GM19438 (cell line): Measurements from ENCODE around the gene TEX14.
"Not testable (repeated sequence)": the region's sequence is repeated elsewhere in the genome, so short reads cannot be mapped to it uniquely, and the experiment has no call there.

Source experiments
- ATAC-seq: cut with Tn5 transposase; IDR thresholded peaks from one replicate; pipeline ENCODE4 v1.9.1; 2021; ENCODE audit warnings: low read depth; ENCODE audit not compliant: unreplicated experiment

TEX14 gene

DNA sequence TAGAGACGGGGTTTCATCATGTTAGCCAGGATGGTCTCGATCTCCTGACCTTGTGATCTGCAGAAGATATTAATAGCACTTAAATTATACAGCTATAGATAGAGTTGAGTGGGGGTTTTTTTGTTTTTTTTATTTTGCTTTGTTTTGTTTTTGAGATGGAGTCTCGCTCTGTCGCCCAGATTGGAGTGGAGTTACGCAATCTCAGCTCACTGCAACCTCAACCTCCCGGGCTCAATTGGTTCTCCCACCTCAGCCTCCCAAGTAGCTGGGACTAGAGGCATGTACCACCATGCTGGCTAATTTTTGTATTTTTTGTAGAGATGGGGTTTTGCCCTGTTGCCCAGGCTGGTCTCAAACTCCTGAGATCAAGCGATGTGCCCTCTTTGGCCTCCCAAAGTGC is 1.8 kb downstream of the TEX14 start:
- ATAC-seq: not testable (repeated sequence)

DNA sequence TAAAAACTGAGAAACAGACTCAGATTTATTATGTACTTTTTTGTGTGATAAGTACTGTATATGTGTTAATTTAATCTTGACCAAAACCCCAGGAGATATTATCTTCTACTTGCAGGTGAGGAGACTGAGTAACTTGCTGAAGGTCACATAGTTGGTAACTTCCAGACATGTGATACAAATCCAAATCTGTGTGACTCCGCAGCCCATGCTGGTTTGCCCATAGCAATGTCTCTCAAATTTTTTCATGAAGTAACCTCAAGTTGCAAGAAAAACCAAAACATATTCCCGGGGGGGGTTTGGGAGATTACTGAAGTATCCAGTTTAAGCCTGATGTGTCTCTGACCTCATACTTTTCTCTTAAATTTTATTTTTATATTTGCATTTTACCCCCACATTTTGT is 3.3 kb downstream of the TEX14 start:
- no peak for ATAC-seq

DNA sequence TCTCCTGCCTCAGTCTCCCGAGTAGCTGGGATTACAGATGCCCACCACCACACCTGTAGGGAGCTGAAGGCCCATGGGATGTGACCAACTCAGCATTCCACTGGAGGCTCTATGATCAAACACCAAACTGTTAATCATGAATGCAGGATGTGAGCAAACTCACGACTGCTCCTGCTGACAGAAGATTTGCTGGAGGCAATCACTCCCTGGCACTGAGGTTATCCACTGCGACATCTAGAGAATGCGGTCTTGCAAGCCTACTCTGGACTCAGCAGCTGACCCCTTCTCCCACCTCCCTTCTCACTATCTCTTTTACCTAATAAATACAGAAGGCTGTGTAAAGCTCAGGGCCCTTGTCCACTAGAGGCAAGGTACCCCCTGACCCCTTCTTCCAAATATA is 4.9 kb downstream of the TEX14 start:
- no peak for ATAC-seq

DNA sequence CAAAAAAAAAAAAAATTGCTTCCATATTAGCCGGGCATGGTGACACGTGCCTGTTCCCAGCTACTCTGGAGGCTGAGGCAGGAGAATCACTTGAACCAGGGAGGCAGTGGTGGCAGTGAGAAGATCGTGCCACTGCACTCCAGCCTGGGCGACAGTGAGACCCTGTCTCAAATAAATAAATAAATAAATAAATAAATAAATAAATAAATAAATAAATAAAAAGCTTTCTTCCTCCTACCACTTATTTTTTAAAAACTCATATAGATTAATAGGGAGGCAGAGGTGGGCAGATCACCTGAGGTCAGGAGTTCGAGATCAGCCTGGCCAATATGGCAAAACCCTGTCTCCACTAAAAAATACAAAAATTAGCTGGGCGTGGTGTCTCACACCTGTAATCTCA is 7.4 kb downstream of the TEX14 start:
- ATAC-seq: not testable (repeated sequence)

DNA sequence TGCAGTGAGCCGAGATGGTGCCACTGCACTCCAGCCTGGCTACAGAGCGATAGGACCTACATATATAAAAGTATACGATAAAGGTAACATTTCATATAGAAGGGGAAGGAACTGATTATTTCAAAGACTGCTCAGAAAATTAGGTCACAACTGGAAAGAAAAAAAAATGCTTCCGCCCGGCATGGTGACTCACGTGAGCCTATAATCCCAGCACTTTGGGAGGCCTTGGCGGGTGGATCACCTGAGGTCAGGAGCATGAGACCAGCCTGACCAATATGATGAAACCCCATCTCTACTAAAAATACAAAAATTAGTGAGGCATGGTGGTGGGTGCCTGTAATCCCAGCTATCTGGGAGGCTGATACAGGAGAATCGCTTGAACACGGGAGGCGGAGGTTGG is 7.8 kb downstream of the TEX14 start:
- ATAC-seq: no peak

DNA sequence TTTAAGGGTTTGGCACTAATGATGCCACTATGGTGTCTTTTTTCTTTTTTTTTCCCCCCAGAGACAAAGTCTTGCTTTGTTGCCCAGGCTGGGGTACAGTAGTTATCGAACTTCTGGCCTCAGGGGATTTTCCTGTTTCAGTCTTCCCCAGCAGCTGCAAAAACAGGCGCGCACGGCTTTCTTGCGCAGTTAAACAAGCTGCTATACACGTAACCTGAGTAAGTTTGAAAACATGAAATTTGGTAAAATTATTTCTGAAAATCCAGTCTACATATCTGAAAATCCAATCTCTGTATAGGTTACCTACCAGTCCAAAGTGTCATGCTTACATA is 11.8 kb downstream of the TEX14 start:
- no peak for ATAC-seq

DNA sequence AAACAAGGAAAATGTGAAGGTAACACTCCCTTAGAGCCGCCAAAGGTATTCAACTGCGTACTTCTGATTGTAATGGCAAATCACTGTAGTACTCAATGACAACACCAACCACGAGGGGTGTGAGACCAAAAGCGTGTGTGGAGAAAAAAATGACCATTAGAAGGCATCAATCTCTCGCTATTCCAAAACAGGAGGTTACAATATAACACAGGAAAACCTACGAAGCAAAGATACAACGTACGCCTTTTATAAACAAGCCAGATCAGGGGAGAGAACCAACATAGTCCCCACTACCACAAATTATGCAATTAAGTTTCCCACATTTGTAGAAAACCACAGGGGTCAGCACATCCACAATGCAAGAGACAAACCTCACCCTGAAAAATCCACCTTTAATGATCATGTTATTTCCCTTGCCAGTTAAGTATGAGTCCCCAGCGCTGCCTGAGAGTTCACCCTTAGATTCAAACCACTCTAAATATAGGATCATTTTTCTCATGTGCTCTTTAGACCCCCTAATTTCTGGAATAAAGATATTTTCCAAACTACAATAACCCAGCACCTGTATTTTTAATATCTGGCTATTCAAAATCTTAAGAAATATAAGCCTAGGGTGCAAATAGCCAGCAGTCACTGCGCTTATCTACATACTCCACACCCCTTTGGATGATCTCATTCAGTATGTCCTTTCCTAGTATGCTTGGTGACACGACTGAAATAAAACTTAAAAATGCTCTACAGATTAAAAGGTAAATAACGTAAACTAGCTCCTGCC is 12.4 kb downstream of the TEX14 start:
- ATAC-seq: no peak

DNA sequence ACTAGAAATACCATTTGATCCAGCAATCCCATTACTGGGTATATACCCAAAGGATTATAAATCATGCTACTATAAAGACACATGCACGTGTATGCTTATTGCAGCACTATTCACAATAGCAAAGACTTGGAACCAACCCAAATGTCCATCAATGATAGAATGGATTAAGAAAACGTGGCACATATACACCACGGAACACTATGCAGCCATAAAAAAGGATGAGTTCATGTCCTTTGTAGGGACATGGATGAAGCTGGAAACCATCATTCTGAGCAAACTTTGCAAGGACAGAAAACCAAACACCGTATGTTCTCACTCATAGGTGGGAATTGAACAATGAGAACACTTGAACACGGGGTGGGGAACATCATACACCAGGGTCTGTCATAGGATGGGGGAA is 13.6 kb downstream of the TEX14 start:
- not testable (repeated sequence) for ATAC-seq

DNA sequence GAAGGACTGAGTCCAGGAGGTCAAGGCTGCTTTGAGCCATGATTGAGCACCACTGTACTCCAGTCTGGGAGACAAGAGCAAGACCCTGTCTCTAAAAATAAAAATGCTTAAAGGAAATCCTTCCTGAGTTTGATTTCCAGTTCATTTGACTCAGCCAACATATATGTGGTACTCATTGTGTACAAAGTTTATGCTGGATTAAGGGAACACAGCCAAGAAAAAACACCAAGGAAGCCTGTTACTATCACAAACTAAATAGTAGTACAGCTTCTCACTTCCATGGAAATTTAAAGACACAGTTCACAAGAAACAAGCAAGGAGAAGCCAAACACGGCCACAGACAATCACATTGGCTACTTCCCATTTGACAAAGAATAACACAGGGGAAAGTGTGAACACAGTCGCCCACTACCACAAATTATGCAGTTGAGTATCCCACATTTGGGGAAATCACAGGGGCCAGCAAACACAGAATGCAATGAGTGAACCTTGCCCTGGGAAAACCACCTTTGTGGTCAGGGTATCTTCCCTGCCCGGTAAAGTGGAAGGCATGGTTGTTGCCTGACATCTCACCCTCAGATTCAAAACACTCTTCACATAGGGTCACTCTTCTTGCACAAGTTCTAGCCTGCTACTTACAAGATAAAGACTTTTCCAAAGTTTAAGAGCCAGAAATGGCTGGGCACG is 14.5 kb downstream of the TEX14 start:
- ATAC-seq: no peak

DNA sequence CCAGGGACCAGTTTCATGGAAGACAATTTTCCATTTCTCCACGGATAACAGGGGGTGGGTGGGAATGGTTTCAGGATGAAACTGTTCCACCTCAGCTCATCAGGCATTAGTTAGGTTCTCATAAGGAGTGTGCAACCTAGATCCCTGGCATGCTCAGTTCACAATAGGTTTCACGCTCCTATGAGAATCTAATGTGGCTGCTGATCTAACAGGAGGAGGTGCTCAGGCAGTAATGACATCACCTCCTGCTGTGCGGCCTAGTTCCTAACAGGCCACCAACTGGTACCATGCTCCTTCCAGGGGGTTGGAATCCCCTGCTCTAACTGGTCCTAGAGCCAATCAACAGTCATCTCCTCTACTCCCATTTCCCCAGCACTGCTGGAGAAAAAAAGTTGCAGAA is 19.9 kb downstream of the TEX14 start:
- ATAC-seq: no peak

DNA sequence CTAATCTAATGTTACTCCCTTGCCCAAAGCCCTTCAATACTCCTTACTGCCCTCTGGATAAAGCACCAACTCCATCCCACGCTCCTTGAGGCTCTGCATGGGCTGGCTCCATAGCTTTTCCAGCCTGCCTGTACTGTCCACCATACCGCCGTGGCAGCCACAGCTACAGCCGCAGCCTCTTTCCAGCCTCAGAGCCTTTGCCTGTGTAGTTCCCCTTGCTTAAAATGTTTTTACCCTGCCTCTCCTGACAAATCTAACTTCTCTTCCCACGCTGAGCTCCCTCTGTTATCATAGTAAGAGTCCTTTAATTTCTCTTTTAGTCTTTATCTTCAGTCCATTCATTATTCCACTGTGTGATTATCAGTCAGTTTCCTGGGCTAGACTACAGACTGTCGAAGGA is 22.0 kb downstream of the TEX14 start:
- ATAC-seq: no peak

DNA sequence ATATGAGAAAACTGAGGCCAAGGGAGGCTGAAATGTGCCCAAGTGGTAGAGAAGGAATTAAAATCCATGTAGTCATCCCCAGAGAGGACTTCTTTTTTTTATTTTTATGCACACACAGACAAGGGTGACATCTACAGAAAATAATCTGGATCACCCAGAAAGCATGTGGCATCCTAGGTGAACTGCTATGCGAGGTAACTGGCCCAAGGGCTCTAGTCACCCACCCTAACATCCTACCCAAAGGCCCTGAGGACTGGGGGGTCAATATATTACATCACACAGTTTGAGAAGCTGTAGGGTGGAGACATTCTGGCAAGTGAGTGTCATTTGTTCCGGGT is 23.3 kb downstream of the TEX14 start:
- ATAC-seq: no peak

DNA sequence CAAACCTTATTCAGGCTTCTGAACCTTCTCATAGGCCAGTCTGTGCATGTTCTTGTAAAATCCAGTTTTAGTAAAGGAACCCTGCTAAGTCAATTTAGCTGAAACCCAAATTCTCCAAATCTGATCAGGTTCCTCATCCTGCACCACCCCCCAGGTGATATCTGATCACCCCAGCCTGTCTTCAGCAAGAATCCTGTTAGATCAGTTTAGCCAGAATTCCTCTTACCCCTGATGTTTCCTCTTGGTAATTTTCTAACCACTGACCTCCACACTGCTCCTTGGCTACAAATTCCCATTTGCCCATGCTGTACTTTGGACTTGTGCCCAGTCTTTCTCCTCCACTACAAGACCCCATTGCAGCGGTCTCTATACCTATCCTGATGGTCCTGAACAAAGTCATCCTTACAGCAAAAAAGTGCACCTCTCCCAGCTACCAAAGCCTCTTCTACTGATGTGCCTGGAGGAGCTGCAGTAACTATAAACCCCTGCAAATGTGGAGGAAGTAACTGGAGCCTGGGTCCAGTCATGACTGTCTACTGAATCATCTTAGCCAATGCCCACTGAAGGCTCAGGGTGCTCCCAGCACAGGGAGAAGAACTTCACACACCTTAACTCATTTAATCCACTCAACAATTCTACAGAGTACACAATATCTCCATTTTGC is 23.8 kb downstream of the TEX14 start:
- ATAC-seq: no peak

DNA sequence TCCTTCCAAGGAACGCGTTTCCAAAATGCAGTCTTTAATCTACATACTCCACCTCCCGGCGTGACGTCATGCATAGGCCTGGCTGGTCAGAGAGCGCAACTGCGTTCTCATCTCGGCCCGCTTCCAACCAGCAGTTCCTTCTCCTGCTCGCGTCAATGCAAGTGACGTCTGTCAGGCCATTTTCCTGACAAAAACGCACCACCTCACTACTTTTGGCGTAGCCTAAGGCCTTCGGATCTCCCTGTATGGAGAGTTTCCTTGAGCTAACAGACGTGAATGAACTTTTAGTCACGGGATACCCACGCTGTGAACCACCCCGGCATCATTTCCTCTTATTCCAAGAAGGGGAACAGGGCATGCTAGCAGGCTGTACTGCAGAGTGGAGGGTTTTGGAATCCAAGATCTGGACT is 25.0 kb downstream of the TEX14 start:
- no peak for ATAC-seq

DNA sequence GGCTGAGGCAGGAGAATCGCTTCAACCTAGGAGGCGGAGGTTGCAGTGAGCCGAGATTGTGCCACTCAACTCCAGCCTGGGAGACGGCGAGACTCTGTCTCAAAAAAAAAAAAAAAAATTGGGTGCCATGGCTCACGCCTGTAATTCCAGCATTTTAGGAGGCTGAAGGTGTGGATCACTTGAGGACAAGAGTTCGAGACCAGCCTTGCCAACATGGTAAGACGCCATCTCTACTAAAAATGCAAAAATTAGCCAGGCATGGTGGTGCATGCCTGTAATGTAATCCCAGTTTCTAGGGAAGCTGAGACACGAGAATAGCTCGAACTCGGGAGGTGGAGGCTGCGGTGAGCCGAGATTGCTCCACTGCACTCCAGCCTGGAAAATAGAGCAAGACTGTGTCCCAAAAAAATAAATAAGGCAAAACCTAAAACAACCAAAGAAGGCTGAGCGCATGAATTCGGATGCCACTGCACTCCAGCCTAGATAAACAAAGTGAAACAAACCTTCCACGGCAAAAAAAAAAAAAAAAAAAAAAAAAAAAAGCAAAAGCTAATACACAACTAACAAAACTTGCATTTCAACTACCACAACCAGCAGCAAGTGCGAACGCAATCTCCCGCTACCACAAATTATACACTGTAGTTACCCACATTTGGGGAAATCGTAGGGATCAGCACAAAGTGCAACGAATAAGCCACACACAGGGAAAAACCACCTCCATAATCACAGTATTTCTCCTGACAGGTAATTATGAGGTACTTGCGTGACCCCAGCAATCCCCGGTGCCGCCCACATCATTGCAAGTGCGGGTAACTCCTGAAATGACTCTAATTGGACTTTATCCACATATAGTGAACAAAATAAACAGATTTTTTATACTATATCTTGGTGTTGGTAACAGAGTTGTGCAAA is 25.6 kb downstream of the TEX14 start:
- ATAC-seq: no peak

DNA sequence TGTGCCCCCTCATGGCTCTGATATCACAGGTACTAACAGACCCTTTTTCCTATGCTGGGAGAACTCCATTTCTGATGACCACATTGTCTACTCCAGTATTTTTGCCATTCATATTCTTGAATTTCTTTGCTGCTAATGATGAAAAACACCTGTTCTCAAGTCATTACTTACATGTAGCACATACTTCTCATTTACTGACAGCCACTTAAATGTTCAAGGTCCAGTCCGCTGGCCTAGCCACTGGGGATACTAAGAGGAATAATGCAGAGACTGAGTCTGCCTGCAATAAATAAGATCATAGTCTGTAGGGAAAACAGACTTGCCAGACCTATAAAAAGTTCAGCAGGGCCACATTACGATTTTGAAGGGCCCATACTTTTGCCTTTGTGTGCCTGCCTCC is 27.5 kb downstream of the TEX14 start:
- no peak for ATAC-seq

DNA sequence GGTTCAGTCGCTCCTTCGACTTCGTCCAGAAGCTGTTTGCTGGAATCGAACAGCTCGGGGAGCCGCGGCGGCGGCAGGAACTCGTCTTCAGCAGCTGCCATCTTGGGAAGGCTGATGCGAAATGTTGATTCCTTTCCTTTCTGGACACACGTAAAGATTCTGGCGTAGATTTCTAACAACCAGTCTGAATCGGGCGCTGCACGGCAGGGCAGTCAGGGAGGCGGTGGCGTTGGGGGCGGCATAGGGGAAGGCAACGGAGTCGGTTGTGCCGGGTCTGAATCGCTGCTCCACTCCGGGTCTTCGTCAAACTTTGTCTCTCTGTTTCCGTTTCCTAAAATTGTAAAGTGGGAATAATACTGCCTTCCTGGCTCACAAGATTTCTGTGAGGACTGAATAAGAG is 30.3 kb downstream of the TEX14 start:
- no peak for ATAC-seq

DNA sequence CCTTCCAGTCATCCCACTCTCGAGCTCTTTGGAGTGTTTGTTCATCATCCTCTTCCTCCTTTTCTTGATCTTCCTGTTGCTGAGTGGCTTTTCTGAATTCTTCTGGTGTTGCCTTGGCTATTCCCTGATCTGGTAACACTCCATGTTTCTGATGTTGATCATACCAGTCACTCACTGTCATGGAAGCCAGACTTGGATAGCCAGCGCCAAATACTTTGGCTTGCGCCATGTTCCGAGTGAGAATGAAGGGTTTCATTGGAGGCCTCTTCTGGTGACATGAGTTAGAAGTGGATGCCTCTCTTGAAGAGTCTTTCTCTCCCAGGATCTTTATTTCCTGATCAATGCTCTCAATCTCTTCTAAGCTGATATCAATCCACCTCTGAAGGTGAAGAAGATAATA is 31.2 kb downstream of the TEX14 start:
- no peak for ATAC-seq

DNA sequence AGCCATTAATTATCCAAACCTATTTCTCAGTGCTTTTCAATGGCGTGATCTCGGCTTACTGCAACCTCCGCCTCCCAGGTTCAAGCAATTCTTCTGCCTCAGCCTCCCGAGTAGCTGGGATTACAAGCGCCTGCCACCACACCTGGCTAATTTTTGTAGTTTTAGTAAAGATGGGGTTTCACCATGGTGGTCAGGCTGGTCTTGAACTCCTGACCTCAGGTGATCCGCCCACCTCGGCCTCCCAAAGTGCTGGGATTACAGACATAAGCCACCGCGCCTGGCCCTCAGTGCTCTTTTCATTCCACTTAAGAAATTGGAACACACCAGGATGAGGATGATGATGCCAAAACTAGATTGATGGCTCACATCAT is 32.1 kb downstream of the TEX14 start:
- ATAC-seq: not testable (repeated sequence)

DNA sequence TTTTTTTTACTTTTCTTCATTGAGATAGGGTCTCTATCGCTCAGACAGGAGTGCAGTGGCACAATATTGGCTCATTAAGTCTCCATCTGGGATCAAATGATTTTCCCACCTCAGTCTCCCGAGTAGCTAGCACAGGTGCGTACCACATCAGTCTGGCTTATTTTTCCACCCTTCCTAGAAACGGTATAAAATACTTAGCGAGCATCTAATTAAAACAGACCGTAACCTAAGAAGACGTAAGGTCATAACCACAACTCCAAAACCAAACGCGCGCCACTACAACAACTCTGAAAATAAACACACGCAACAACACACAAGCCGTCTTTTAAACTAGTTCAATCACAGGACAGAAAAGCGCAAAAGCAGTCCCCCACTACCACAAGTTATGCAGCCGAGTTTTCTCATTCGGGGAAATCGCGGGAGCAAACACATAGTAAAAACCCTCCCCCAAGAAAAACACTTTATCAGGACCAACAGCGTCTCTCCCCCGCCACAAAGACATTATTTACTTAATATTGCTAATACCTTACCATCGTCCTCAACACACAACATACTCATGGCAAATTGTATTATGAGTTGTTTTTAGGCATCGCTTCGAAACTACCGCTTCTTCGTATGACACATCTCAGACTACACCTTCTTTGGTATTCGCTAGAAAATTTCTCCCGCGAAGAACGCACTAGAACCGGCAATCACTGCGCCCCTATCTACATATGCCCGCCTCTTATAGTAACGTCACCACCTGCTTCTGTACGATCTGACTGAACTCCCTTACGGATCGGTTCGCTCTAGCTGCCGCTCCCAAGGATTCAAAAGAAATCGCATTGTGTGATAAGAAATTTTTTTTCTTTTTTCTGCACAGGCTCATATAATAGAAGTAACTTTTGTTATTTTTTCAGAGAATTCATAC is 32.8 kb downstream of the TEX14 start:
- ATAC-seq: peak; percentile 64
